ENCODE data around the gene PHF13.

- TF ChIP-seq CTCF (IDR thresholded peaks at IDR 0.05) (no peak), POLR2A (IDR thresholded peaks at IDR 0.05) (no peak)
Observed at GRCh38 chr1:6593810-6594209, 19.7 kb upstream of the PHF13 start.
